Measurements from ENCODE around the gene CACNA1F. TPM values are rescaled to one million over a fixed set of nuclear protein-coding genes. Genes with fewer than 3 reads are reported as not detected.
A peak's percentile ranks its signal among the peaks of the same experiment; 100 is the strongest.

Gene CACNA1F
- total and polyA plus RNA-seq, 4 donors: 0.03 to 0.42 (median 0.22) TPM

GRCh38 chrX:49163555-49164419 lies 69.4 kb downstream of the CACNA1F start:
- WGBS, 2 donors: 2 to 34% methylated on average over 66 to 69 of the region's 69 CpGs
- DNase-seq (peak; percentile 91 to 93), ATAC-seq (ENCODE audit: low FRiP score) (peak; percentile 83)
- no peaks in the 10 kb centered on the region for H3K9me3 ChIP-seq (ENCODE audit: control insufficient read depth, low read length)
- intact Hi-C loops (cut with DNase I): no loop called here
- H3K36me3 ChIP-seq (ENCODE audit: control insufficient read depth in 1 of 2, insufficient read depth in 2 of 2, low read length in 1 of 2): no peaks in the 10 kb centered on the region
- H3K27me3 ChIP-seq (ENCODE audit: control insufficient read depth in 1 of 2, insufficient read depth in 2 of 2, low read length in 1 of 2): no peaks in the 10 kb centered on the region
- peak overlapping the region in 1 of 2 donors; percentile 70 for H3K27ac ChIP-seq (ENCODE audit: low read depth in 1 of 2, low read length in 2 of 2)
- no peak overlapping the region for H3K4me3 ChIP-seq (ENCODE audit: low read length in 2 of 2)
- no peaks in the 10 kb centered on the region for H3K4me1 ChIP-seq (ENCODE audit: control insufficient read depth in 1 of 2, insufficient read depth in 2 of 2, low read length in 2 of 2)

DNA sequence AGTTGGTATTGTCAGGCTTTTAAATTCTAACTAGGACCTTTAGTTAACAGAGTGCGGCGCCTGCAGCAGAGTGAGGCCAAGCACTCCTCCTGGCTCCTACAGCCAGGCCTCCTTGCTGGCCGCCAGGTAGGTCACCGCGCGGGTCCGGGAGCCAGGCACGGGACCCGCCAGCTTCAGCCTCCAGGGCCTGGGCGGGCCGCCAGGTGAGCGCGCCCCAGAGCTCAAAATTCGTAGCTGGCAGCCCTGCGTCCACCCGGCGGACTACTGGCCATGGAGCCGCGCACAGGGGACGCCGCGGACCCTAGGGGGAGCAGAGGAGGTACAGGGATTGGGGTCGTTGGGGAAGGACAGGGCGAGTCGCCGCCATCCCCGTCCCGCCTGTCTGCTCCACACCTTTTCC lies 70.5 kb downstream of the CACNA1F start, which contains the start of gene MAGIX:
Gene MAGIX (plus strand): TSS at position 139 of the 400 bp plus-strand sequence. CDS start 132 bp downstream, at position 271.
- ATAC-seq (ENCODE audit: low FRiP score) (no peak), DNase-seq (no peak)
- Histone ChIP-seq H3K36me3 (ENCODE audit: control insufficient read depth in 1 of 2, insufficient read depth in 2 of 2, low read length in 1 of 2) (no peaks in the 10 kb centered on the region), H3K4me3 (ENCODE audit: low read length in 2 of 2) (no peak within 1 kb of the TSS), H3K27me3 (ENCODE audit: control insufficient read depth in 1 of 2, insufficient read depth in 2 of 2, low read length in 1 of 2) (no peaks in the 10 kb centered on the region), H3K9me3 (ENCODE audit: control insufficient read depth, low read length) (no peaks in the 10 kb centered on the region), H3K27ac (ENCODE audit: low read depth in 1 of 2, low read length in 2 of 2) (peak within 1 kb of the TSS in 1 of 2 donors; percentile 70), H3K4me1 (ENCODE audit: control insufficient read depth in 1 of 2, insufficient read depth in 2 of 2, low read length in 2 of 2) (no peaks in the 10 kb centered on the region)
- 43 to 61% methylated on average over 28 of the region's 28 CpGs for WGBS, 2 donors
- intact Hi-C loops (cut with DNase I): no loop called here

GRCh38 chrX:49161632-49162031 lies 71.5 kb downstream of the CACNA1F start:
- Histone ChIP-seq H3K36me3 (ENCODE audit: control insufficient read depth in 1 of 2, insufficient read depth in 2 of 2, low read length in 1 of 2) (no peaks in the 10 kb centered on the region), H3K9me3 (ENCODE audit: control insufficient read depth, low read length) (no peaks in the 10 kb centered on the region), H3K27me3 (ENCODE audit: control insufficient read depth in 1 of 2, insufficient read depth in 2 of 2, low read length in 1 of 2) (no peaks in the 10 kb centered on the region), H3K27ac (ENCODE audit: low read depth in 1 of 2, low read length in 2 of 2) (no peak overlapping the region), H3K4me3 (ENCODE audit: low read length in 2 of 2) (no peak overlapping the region), H3K4me1 (ENCODE audit: control insufficient read depth in 1 of 2, insufficient read depth in 2 of 2, low read length in 2 of 2) (no peaks in the 10 kb centered on the region)
- no peak for DNase-seq
- WGBS, 2 donors: 88 to 89% methylated on average over 5 of the region's 5 CpGs
- ATAC-seq (ENCODE audit: low FRiP score): no peak
- intact Hi-C loops (cut with DNase I): no loop called here

- DNase-seq: no peak
- no peaks in the 10 kb centered on the region for H3K9me3 ChIP-seq (ENCODE audit: control insufficient read depth, low read length)
- ATAC-seq (ENCODE audit: low FRiP score): no peak
- H3K4me1 ChIP-seq (ENCODE audit: control insufficient read depth in 1 of 2, insufficient read depth in 2 of 2, low read length in 2 of 2): no peaks in the 10 kb centered on the region
- H3K27me3 ChIP-seq (ENCODE audit: control insufficient read depth in 1 of 2, insufficient read depth in 2 of 2, low read length in 1 of 2): no peaks in the 10 kb centered on the region
- no peaks in the 10 kb centered on the region for H3K36me3 ChIP-seq (ENCODE audit: control insufficient read depth in 1 of 2, insufficient read depth in 2 of 2, low read length in 1 of 2)
- intact Hi-C loops (cut with DNase I): no loop called here
- H3K4me3 ChIP-seq (ENCODE audit: low read length in 2 of 2): no peak overlapping the region
- H3K27ac ChIP-seq (ENCODE audit: low read depth in 1 of 2, low read length in 2 of 2): no peak overlapping the region
- 93% methylated on average over 2 of the region's 2 CpGs for WGBS, 2 donors
Measured at GRCh38 chrX:49160908-49161307, 72.2 kb downstream of the CACNA1F start.

- H3K27ac ChIP-seq (ENCODE audit: low read depth in 1 of 2, low read length in 2 of 2): no peak overlapping the region
- H3K27me3 ChIP-seq (ENCODE audit: control insufficient read depth in 1 of 2, insufficient read depth in 2 of 2, low read length in 1 of 2): no peaks in the 10 kb centered on the region
- DNase-seq (peak in 1 of 2 donors; percentile 53), ATAC-seq (ENCODE audit: low FRiP score) (no peak)
- intact Hi-C loops (cut with DNase I): no loop called here
- no peaks in the 10 kb centered on the region for H3K36me3 ChIP-seq (ENCODE audit: control insufficient read depth in 1 of 2, insufficient read depth in 2 of 2, low read length in 1 of 2)
- WGBS, 2 donors: 66 to 77% methylated on average over 24 of the region's 25 CpGs
- H3K4me1 ChIP-seq (ENCODE audit: control insufficient read depth in 1 of 2, insufficient read depth in 2 of 2, low read length in 2 of 2): no peaks in the 10 kb centered on the region
- no peaks in the 10 kb centered on the region for H3K9me3 ChIP-seq (ENCODE audit: control insufficient read depth, low read length)
- H3K4me3 ChIP-seq (ENCODE audit: low read length in 2 of 2): no peak overlapping the region
Measured at GRCh38 chrX:49157194-49157593, 75.9 kb downstream of the CACNA1F start.

DNA sequence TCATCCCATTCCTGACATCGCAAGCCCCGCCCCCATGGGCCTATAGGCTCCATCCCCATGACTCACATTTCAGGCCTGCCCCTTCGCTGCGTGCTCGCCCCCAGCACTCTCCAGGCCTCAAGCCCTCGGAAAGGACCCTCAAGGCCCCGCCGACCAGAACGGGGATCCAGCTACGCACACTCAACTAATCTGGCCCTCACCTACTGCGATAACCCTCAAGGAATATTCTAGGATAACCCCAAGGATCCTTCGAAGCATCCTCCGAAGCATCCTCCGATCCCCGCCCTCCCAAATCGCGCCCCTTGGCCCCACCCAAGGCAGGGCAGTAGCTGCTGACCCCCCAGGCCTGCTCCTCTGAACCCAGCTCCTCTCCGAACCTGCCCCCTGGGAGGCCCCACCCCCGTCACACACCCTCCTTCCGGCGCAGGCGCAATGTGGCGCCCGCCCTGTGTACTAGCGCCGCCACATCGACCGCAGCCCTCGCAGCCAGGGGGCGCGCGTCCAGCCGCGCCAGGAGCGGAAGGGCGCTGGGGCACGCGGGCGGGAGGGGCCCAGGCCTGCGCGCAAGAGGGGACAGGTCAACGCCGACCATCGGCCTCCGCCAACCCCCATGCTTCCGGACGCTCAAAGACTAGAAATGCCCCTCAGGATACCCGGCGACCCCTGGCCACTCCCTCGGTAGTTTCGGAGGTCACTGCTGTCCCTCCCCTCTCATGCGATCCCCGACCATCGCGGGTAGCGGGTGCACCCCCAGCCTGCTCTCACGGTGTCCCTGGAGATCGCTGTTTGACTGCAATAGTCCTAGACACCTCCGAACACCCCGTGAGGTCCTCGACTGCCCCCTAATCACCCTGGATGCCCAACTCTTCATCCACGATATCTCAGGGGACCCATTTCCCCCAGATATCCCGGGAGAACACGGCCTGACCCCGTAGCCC lies 77.0 kb downstream of the CACNA1F start:
- 1 to 31% methylated on average over 65 of the region's 65 CpGs for WGBS, 2 donors
- intact Hi-C loops (cut with DNase I): no loop called here

DNA sequence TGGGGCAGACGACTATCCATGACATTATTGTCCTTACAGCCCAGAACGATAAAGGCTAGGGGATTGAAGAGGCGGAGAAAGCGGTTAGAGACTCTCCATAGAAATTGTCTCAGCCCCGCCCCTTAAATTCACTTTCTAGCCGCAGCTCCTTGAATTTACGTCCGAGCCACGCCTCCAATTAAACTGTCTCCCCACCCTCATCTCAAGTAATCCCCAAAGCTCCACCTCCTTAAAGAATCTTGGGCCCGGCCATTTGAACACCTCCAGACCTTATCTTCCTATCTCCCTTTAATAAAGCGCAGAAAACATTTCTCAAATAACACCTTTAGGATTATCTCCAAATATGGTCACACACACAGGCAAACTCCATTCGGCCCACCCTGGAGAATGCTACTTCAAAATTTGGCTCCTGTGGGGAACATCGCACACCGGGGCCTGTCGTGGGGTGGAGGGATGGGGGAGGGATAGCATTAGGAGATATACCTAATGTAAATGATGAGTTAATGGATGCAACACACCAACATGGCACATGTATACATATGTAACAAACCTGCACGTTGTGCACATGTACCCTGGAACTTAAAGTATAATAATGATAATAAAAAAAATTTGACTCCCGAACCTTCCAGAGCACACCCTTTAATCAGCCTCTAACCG lies 77.8 kb downstream of the CACNA1F start:
- H3K36me3 ChIP-seq (ENCODE audit: control insufficient read depth in 1 of 2, insufficient read depth in 2 of 2, low read length in 1 of 2): no peaks in the 10 kb centered on the region
- ATAC-seq (ENCODE audit: low FRiP score): peak; percentile 54
- H3K4me3 ChIP-seq (ENCODE audit: low read length in 2 of 2): peak overlapping the region in 1 of 2 donors; percentile 17
- DNase-seq: peak in 1 of 2 donors; percentile 53
- intact Hi-C loops (cut with DNase I): no loop called here
- H3K27me3 ChIP-seq (ENCODE audit: control insufficient read depth in 1 of 2, insufficient read depth in 2 of 2, low read length in 1 of 2): no peaks in the 10 kb centered on the region
- H3K9me3 ChIP-seq (ENCODE audit: control insufficient read depth, low read length): no peaks in the 10 kb centered on the region
- WGBS, 2 donors: 1 to 40% methylated on average over 18 of the region's 18 CpGs
- no peaks in the 10 kb centered on the region for H3K4me1 ChIP-seq (ENCODE audit: control insufficient read depth in 1 of 2, insufficient read depth in 2 of 2, low read length in 2 of 2)
- peak overlapping the region in 1 of 2 donors; percentile 99 for H3K27ac ChIP-seq (ENCODE audit: low read depth in 1 of 2, low read length in 2 of 2)

More for the DNA sequence above, 77.0 kb downstream of the CACNA1F start:
- Histone ChIP-seq H3K36me3 (ENCODE audit: control insufficient read depth in 1 of 2, insufficient read depth in 2 of 2, low read length in 1 of 2) (no peaks in the 10 kb centered on the region), H3K9me3 (ENCODE audit: control insufficient read depth, low read length) (no peaks in the 10 kb centered on the region), H3K27me3 (ENCODE audit: control insufficient read depth in 1 of 2, insufficient read depth in 2 of 2, low read length in 1 of 2) (no peaks in the 10 kb centered on the region), H3K4me1 (ENCODE audit: control insufficient read depth in 1 of 2, insufficient read depth in 2 of 2, low read length in 2 of 2) (no peaks in the 10 kb centered on the region), H3K4me3 (ENCODE audit: low read length in 2 of 2) (peak overlapping the region; percentile 40 to 84), H3K27ac (ENCODE audit: low read depth in 1 of 2, low read length in 2 of 2) (peak overlapping the region; percentile 53 to 99)
- peak; percentile 96 for ATAC-seq (ENCODE audit: low FRiP score)
- peak; percentile 93 to 96 for DNase-seq

Data from aorta (tissue), 5 donors.